GM15510 (cell line): ENCODE data around the gene UGT1A8.

Experiments
- POLR2A ChIP-seq: IDR thresholded peaks from 3 replicates; pipeline ENCODE4 v1.6.1; 2011; ENCODE audit warnings: borderline replicate concordance; ENCODE audit not compliant: insufficient read length; ENCODE audit errors: extremely low read depth

UGT1A8 gene

DNA sequence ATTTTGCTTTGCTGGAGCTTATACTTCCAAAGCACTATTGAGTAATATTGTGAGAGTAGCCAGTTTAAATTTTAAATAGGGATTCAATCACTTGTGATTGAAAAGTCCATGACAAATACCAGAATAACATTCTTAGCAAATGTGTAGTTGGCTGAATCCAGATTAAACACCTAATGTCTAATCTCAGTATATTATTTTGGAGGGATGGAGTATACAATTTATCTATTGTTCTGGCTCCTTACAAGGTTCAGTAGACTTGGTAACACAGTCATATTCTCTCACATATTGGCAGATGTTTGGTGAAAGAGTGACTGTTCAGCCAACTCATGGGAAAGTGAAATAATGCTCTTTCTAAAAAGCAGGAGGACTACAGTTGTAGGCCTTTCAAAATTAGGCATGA is 56.5 kb downstream of the UGT1A8 start:
- no peak for TF ChIP-seq POLR2A

DNA sequence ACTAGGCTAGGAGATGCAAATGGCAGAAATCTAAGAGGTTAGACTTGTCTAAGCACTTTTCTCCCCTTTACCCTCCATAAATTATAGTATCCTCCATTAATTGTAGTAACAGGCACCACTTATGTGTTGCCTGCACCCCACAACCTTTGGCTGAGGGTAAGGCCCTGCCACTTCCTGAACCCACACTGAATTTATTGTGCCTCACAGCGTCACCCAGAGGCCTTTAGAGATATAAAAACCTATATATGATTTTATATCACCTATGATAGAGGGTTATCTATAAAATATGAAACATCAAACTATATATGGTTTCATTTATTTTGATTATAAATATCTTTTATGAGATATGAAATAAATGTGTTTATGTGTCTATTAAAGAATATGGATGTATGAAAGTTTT is 56.9 kb downstream of the UGT1A8 start:
- TF ChIP-seq POLR2A: no peak

DNA sequence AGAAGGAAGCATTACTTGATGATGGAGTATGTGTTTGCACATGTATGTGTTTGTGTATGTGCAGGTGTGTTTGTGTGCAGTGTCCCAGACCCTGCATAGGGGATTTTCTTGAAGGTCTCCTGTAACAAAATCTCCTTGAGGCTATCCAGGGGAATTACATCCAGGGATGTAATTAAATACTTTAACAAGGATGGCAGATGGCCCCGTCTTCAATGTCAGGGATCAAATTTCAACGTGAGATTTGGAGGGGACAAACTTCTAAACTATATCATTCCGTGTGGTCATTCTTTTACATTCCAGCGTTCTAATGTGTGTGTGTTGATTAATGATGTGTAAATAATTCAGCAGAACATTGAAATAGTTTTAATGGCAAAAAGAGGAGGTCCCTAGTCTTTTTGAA is 57.6 kb downstream of the UGT1A8 start:
- TF ChIP-seq POLR2A: no peak

DNA sequence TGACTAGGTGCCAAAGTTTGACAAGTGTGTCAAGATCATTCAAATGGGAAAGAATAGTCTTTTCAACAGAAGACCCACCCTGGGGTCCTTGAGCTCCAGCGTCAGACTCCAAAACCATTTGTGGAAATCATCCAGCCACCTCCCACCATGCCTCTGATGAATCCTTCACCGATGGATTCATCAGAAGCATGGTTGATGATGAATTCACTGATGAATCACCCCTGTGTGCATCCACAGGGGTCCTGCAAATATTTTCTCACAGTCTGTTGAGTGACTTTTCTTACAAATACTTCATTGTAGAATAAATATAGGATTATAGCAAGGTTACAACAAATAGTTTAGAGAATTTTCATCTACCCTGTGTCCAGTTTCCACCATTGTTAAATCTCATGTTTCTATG is 58.6 kb downstream of the UGT1A8 start:
- TF ChIP-seq POLR2A: no peak

DNA sequence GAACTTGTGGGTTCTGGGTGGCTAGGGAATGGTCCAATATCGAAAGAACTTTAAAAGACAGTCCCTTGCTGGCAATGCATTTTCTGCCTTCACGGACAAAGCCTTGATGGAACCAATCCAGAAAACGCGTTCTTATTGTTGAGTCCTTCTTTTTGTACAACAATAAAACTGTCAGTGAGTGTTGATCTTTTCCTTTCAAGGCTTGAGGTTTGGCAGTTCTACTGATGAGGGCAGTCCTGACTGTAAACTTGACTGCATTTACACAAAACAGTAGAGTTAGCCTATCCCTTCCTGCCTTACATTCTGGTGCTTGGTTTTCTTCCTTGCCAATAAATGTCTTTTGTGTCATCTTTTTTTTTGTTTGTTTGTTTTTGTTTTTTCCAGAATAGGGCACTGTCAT is 61.8 kb downstream of the UGT1A8 start:
- no peak for TF ChIP-seq POLR2A

DNA sequence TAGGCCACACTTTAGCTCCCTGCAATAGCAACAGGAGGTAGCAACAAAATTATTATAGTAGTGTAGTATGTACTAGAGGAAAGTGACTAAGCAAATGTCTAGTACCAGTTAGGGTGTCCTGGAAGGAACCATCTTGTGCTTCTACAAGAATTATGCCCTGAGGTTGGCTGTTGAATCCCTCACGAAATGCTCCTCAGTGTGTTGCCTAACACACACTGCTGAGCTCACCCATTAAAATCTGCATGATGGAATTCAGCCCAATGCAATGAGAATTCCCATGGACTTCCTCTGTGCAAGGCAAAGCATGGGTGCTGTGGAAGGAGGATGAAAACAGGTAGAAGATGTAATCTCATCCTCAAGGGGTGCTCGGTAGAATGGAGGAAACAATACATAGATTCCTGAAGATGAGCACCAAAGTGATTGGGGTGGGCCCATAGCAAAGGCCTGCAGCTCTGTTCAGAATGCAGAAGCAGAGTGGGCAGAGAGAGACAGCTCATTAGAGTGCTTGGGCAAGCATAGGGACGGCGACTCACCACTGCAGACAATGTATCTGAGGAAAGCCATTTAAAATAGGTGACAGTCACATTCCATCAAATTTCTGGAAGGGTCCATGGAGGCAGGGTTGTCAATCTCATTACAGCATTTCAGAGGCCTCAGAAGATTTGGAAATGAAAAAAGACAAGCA is 63.1 kb downstream of the UGT1A8 start:
- no peak for TF ChIP-seq POLR2A

DNA sequence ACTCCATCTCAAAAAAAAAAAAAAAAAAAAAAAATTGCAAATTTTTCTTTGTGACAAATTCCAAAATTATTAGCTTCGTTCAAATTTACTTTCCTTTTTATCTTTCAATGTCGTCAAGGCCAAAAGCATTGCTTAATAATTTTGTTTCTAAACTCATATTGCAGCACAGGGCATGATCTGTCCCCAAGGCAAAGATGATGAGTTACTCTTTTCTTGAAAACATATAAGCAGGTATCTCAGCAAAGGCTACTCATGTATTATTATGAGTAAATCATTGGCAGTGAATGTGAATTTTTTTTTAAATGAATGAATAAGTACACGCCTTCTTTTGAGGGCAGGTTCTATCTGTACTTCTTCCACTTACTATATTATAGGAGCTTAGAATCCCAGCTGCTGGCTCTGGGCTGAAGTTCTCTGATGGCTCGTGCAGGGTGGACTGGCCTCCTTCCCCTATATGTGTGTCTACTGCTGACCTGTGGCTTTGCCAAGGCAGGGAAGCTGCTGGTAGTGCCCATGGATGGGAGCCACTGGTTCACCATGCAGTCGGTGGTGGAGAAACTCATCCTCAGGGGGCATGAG is 64.2 kb downstream of the UGT1A8 start, which contains the start of gene UGT1A7:
Gene UGT1A7, plus strand, starts transcription at position 381 of the 579 bp plus-strand sequence. Its CDS starts 37 bp downstream, at position 418.
- TF ChIP-seq POLR2A: no peak

DNA sequence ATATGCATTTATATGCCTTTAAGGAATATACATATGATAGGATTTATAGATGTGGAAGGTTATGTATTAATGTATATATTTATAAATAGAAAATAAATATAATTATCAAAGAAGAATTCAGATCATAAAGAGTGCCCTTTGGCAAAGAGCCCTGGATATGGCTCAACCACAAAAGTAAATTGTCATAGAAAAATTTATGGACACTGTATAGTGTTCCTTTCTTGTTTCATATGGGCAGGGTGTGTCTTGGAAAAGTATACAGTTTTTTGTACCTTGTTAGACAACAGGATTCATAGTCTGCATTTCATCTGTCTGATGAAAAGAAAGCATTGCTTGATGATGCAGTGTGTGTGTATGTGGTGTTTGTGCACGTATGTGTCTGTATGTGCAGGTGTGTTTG is 67.2 kb downstream of the UGT1A8 start:
- TF ChIP-seq POLR2A: no peak

DNA sequence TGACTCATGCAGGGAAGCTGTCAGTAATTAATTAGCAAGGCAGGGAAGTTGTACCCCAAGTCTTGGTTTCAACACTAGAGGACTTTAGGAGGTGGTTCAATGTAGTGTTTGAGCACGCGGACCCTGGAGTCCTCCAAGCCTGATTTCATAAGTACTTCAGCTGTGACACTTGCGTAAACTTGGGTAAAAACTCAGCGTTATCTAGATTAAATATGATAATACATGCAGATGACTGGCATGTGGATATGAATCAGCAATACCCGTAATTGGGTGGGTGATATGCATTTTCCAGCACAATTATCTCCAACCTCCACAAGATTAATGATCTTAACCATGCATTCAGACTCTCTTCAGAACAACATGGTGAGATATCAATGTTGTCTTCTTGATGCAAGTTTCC is 69.5 kb downstream of the UGT1A8 start:
- TF ChIP-seq POLR2A: no peak

DNA sequence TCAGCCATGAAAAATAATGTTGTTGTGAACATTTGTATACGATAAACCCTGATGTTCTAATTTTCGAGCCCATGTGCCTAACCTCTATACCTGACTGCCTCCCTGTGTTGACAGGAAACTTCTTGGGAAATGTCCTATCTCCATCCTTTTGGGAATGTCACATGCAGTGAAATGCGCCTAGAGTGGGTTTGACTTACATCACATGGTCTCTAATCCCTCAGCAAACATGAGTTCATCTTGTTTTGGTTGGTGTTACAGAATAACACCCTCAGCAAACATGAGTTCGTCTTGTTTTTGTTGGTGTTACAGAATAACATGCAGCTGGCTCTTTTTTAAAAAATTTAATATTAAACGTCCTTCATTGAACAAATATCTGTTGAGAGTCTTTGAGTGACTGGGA is 70.9 kb downstream of the UGT1A8 start:
- TF ChIP-seq POLR2A: no peak

DNA sequence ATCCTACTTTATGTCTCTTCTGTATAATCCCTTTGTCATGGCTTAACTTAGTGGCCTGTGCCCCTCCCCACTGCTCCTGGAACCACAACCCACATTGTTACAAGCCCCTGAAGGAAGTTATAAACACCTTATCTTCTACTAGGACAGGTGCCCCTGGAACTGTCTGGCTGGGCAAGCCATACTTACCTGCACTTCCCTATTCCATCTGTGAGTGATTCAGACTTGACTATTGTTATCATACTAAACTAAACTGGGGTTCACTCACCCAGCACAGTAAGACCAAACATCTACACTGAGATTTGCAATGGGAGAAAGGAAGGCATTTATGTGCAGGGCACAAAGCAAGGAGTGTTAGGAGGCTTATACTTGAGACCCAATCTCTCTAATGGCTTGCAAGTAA is 71.6 kb downstream of the UGT1A8 start:
- TF ChIP-seq POLR2A: no peak

DNA sequence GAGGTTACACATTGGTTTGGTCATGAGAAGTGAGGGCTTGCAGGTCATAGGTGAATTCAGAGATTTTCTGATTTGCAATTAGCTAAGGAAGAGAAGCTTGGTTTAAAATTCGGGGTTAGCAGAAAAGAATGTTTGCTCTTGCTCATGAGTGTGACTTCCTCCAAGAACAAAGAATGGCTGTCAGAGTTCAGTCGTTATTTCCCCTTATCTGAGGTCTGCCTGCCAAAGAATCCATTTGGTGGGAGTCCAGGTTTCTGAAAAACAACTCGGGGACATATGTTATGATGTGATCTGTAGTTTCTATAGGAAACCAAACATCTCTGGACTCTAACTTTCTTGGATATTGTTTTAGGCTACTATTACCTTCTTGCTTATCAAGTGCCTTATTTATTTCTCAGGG is 72.1 kb downstream of the UGT1A8 start:
- no peak for TF ChIP-seq POLR2A

DNA sequence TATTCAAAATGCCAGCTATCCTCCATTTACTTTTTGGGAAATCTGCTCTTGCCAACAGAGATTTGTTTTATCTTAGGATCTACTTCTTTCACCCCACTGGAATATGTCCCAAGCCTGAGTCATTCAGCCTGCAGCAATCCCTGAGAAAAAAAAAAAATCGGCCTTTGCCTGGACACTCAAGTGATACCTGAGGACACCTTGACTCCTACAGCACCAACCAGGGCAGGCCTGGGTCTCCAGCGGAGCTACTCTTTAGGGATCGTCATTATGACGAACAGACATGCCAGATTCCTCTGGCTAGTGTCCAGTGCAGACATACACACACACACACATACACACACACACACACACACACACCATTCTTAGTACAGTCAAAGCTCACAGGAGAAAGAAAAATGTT is 73.0 kb downstream of the UGT1A8 start:
- TF ChIP-seq POLR2A: no peak

DNA sequence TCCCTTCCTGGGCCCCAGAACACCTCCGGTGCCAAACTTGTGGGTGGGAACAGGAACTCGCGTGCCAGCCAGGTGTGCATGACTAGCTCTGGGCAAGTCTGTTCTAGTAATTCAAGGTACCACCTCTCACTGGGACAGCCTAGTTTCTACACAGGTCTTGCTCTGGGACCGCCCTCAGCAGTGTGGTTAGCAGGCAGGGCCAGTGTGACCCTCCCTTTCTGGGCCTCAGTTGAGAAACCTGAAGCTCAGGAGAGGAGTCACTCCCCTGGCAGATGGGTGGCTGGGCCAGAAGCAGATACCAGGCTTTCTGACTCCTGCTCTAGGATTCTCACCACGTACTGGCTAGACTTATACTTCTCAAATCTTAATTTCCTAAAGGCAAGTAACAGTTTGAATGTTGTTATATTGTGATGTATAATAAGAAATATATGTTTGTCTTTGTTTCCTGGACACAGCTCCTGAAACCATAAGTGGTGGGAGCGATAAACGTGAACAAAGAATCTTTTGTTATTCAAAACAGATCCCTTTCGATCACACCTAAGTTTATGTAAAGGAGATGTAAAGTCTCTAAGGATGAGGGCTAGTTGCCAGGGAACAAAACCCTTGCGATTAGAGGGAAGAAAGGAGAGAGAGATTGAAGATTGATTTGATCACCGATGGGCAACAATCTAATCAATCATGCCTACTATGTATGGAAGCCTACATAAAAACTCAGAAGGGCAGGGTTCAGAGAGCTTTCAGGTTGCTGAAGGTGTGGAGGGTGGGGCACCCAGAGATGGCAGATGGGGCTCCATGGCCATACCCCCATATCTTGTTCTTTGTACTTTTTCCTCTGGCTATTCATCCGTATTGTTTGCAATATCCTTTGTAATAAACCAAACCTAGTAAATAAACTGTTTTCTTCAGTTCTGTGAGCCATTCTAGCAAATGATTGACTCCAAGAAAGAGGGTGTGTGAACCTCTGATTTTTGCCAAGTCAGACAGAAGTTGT is 74.3 kb downstream of the UGT1A8 start:
- no peak for TF ChIP-seq POLR2A

DNA sequence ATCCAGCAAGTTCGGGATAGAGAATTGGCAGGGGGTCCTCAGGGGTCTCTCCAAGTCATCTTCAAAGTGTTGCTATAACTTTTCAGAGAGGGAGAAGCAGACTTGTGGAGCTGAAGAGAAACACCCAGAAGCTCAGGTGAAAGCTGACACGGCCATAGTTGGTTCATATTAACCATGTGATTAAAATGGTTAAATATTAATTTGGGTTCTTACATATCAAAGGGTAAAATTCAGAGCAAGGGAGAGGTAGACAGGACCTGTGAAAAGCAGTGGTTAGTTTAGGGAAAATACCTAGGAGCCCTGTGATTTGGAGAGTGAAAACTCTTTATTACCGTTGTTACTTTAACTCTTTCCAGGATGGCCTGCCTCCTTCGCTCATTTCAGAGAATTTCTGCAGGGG is 75.2 kb downstream of the UGT1A8 start, which contains the start of gene UGT1A6:
Gene UGT1A6, plus strand, starts transcription at position 243 of the 400 bp plus-strand sequence. Its CDS starts 115 bp downstream, at position 358.
- no peak for TF ChIP-seq POLR2A
